Measurements from ENCODE around the gene PCSK4. TPM values are rescaled to one million over a fixed set of nuclear protein-coding genes. Genes with fewer than 3 reads are reported as not detected.

The PCSK4 gene
- total RNA-seq, 1 donor from 2014 or later, result 7.4 TPM

GRCh38 chr19:1459479-1459878, 30.7 kb downstream of the PCSK4 start:
- Histone ChIP-seq H3K27ac (no peak overlapping the region), H3K4me3 (no peak overlapping the region), H3K4me1 (peaks cover 21% of the 10 kb centered on the region), H3K27me3 (ENCODE audit: low read depth) (peaks cover 40% of the 10 kb centered on the region), H3K9me3 (no peaks in the 10 kb centered on the region), H3K36me3 (no peaks in the 10 kb centered on the region)
- TF ChIP-seq, protein P1, sequence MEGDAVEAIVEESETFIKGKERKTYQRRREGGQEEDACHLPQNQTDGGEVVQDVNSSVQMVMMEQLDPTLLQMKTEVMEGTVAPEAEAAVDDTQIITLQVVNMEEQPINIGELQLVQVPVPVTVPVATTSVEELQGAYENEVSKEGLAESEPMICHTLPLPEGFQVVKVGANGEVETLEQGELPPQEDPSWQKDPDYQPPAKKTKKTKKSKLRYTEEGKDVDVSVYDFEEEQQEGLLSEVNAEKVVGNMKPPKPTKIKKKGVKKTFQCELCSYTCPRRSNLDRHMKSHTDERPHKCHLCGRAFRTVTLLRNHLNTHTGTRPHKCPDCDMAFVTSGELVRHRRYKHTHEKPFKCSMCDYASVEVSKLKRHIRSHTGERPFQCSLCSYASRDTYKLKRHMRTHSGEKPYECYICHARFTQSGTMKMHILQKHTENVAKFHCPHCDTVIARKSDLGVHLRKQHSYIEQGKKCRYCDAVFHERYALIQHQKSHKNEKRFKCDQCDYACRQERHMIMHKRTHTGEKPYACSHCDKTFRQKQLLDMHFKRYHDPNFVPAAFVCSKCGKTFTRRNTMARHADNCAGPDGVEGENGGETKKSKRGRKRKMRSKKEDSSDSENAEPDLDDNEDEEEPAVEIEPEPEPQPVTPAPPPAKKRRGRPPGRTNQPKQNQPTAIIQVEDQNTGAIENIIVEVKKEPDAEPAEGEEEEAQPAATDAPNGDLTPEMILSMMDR (IDR thresholded peaks at IDR 0.05), result no peak
- intact Hi-C loops (cut with DNase I), result no loop called here
- ATAC-seq, result no peak
- DNase-seq, result no peak

DNA sequence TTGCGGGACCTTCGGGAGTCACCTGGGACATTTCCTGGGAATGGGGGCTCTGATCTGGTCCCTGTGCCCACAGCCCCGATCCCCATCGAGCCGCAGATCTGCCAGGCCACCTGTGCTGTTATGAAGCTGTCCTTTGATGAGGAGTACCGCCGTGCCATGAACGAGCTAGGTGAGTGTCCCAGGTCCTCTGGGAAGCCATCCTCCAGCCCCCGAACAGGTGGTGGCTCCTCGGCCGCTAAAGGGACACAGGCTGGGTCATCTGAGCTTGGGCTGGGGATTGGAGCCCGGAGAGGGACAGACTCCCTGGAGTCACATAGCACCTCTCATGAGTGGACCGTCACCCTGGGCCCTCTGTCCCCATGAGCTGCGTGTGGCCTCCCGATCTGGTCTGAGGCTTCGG, 32.3 kb downstream of the PCSK4 start:
- no peak overlapping the region for H3K4me3 ChIP-seq
- peaks cover 56% of the 10 kb centered on the region for H3K27me3 ChIP-seq (ENCODE audit: low read depth)
- no peaks in the 10 kb centered on the region for H3K9me3 ChIP-seq
- H3K4me1 ChIP-seq, result peaks cover 21% of the 10 kb centered on the region
- H3K36me3 ChIP-seq, result no peaks in the 10 kb centered on the region
- ATAC-seq, result no peak
- intact Hi-C loops (cut with DNase I), result no loop called here
- DNase-seq, result no peak
- TF ChIP-seq, protein P1 (IDR thresholded peaks at IDR 0.05), result no peak
- no peak overlapping the region for H3K27ac ChIP-seq

- no peak overlapping the region for H3K27ac ChIP-seq
- H3K4me1 ChIP-seq, result peaks cover 21% of the 10 kb centered on the region
- DNase-seq, result no peak
- no peak for ATAC-seq
- TF ChIP-seq, protein P1 (IDR thresholded peaks at IDR 0.05), result no peak
- intact Hi-C loops (cut with DNase I), result no loop called here
- H3K36me3 ChIP-seq, result no peaks in the 10 kb centered on the region
- H3K4me3 ChIP-seq, result no peak overlapping the region
- peaks cover 63% of the 10 kb centered on the region for H3K27me3 ChIP-seq (ENCODE audit: low read depth)
- no peaks in the 10 kb centered on the region for H3K9me3 ChIP-seq
Measured at GRCh38 chr19:1457031-1457739, 33.0 kb downstream of the PCSK4 start.

GRCh38 chr19:1456121-1456900, 33.8 kb downstream of the PCSK4 start:
- H3K36me3 ChIP-seq, result no peaks in the 10 kb centered on the region
- no peak overlapping the region for H3K27ac ChIP-seq
- H3K4me3 ChIP-seq, result no peak overlapping the region
- peak in 1 of 2 donors; percentile 1 for ATAC-seq
- DNase-seq, result no peak
- TF ChIP-seq, protein P1 (IDR thresholded peaks at IDR 0.05), result no peak
- peaks cover 21% of the 10 kb centered on the region for H3K4me1 ChIP-seq
- H3K27me3 ChIP-seq (ENCODE audit: low read depth), result peaks cover 72% of the 10 kb centered on the region
- intact Hi-C loops (cut with DNase I), result no loop called here
- no peaks in the 10 kb centered on the region for H3K9me3 ChIP-seq

- TF ChIP-seq, protein P1 (IDR thresholded peaks at IDR 0.05), result no peak
- intact Hi-C loops (cut with DNase I), result no loop called here
Measured at GRCh38 chr19:1455336-1456120, 34.6 kb downstream of the PCSK4 start.

More at GRCh38 chr19:1455336-1456120, 34.6 kb downstream of the PCSK4 start:
- Histone ChIP-seq H3K36me3 (no peaks in the 10 kb centered on the region), H3K9me3 (no peaks in the 10 kb centered on the region), H3K27me3 (ENCODE audit: low read depth) (peaks cover 79% of the 10 kb centered on the region), H3K27ac (no peak overlapping the region), H3K4me1 (peaks cover 21% of the 10 kb centered on the region), H3K4me3 (no peak overlapping the region)
- ATAC-seq, result peak; percentile 50 to 57
- no peak for DNase-seq

Measured in lower lobe of right lung (tissue), 2 donors.